GM13977 (cell line): ENCODE results near the gene MYO1F.

ENCODE experiments used
- DNase-seq: peaks from one replicate; pipeline ENCODE4 v3.0.0; 2012; ENCODE audit warnings: low spot score
- CTCF ChIP-seq: IDR thresholded peaks from 2 replicates; pipeline ENCODE4 v1.5.1; 2012; ENCODE audit warnings: mild to moderate bottlenecking, control low read depth; ENCODE audit not compliant: insufficient read depth; ENCODE audit errors: extremely low read depth, missing control alignments
- in situ Hi-C: fragments of 300-500 bp; cut with MboI; formaldehyde crosslinking; loops from one replicate; pipeline ENCODE4 v1.12.0; 2022; ENCODE audit warnings: low sequenced_read_pairs, low pct_unique_long_range_greater_than_20kb, mixed read lengths, inconsistent platforms; ENCODE audit not compliant: unreplicated experiment

MYO1F gene

GRCh38 chr19:8532225-8532624 lies 45.0 kb downstream of the MYO1F start:
- in situ Hi-C loops: no loop called here
- no peak for DNase-seq
- TF ChIP-seq CTCF: no peak

- DNase-seq: no peak
- in situ Hi-C loops: no loop called here
- no peak for TF ChIP-seq CTCF
Measured at GRCh38 chr19:8531470-8531869, 45.8 kb downstream of the MYO1F start.

GRCh38 chr19:8530061-8530679 lies 47.1 kb downstream of the MYO1F start:
- in situ Hi-C loops: no loop called here
- DNase-seq: no peak
- no peak for TF ChIP-seq CTCF

- in situ Hi-C loops: no loop called here
- no peak for TF ChIP-seq CTCF
- no peak for DNase-seq
Measured at GRCh38 chr19:8529369-8530006, 47.8 kb downstream of the MYO1F start.

- DNase-seq: no peak
- TF ChIP-seq CTCF: no peak
- in situ Hi-C loops: no loop called here
Measured at GRCh38 chr19:8528500-8528899, 48.7 kb downstream of the MYO1F start.

- in situ Hi-C loops: no loop called here
- no peak for DNase-seq
- TF ChIP-seq CTCF: no peak
Measured at GRCh38 chr19:8526345-8527091, 50.7 kb downstream of the MYO1F start.
